Mesendoderm (in vitro differentiated cells): Measurements from ENCODE around the gene PRDX5.

Experiments used
- DNase-seq: peaks from one replicate; pipeline ENCODE4 v3.0.0; 2013
- H2AK5ac ChIP-seq: 2 replicates; pipeline ENCODE4 v1.6.1; 2013; ENCODE audit warnings: low read length, inconsistent platforms
- H2BK120ac ChIP-seq: 2 replicates; pipeline ENCODE4 v1.6.1; 2013; ENCODE audit warnings: low read depth, mild to moderate bottlenecking, low read length, moderate library complexity, mixed read lengths
- H2BK15ac ChIP-seq: replicated peaks from 2 replicates; pipeline ENCODE4 v1.6.1; 2013; ENCODE audit warnings: low read depth, mild to moderate bottlenecking, moderate library complexity
- H2BK5ac ChIP-seq: 2 replicates; pipeline ENCODE4 v1.6.1; 2013; ENCODE audit warnings: low read length, inconsistent platforms
- H3K18ac ChIP-seq: 2 replicates; pipeline ENCODE4 v1.6.1; 2013; ENCODE audit warnings: mild to moderate bottlenecking, low read length, mixed read lengths
- H3K23ac ChIP-seq: one replicate; pipeline ENCODE4 v1.6.1; 2013; ENCODE audit warnings: low read length
- H3K27ac ChIP-seq: 2 replicates; pipeline ENCODE4 v1.5.1; 2013; ENCODE audit warnings: low read depth, mild to moderate bottlenecking, inconsistent platforms, low read length, moderate library complexity
- H3K27me3 ChIP-seq: 2 replicates; pipeline ENCODE4 v1.6.1; 2013; ENCODE audit warnings: low read length, control low read depth, mild to moderate bottlenecking, inconsistent platforms; ENCODE audit not compliant: insufficient read depth, poor library complexity
- H3K36me3 ChIP-seq: 2 replicates; pipeline ENCODE4 v1.6.1; 2013; ENCODE audit warnings: low read length, inconsistent platforms; ENCODE audit not compliant: control insufficient read depth, insufficient read depth
- H3K4ac ChIP-seq: one replicate; pipeline ENCODE4 v1.6.1; 2013; ENCODE audit warnings: low read depth, mild to moderate bottlenecking, low read length, moderate library complexity
- H3K4me1 ChIP-seq: 2 replicates; pipeline ENCODE4 v1.6.1; 2013; ENCODE audit warnings: low read depth, low read length, inconsistent platforms; ENCODE audit not compliant: control insufficient read depth
- H3K4me2 ChIP-seq: 2 replicates; pipeline ENCODE4 v1.6.1; 2013; ENCODE audit warnings: low read length
- H3K4me3 ChIP-seq: 2 replicates; pipeline ENCODE4 v1.5.1; 2013; ENCODE audit warnings: mild to moderate bottlenecking, low read length
- H3K56ac ChIP-seq: one replicate; pipeline ENCODE4 v1.6.1; 2013; ENCODE audit warnings: low read length
- H3K79me1 ChIP-seq: 2 replicates; pipeline ENCODE4 v1.6.1; 2013; ENCODE audit warnings: low read length, inconsistent platforms
- H3K79me2 ChIP-seq: 2 replicates; pipeline ENCODE4 v1.6.1; 2013; ENCODE audit warnings: mild to moderate bottlenecking, low read length; ENCODE audit not compliant: control insufficient read depth, insufficient read depth
- H3K9ac ChIP-seq: 2 replicates; pipeline ENCODE4 v1.6.1; 2013; ENCODE audit warnings: low read length, inconsistent platforms
- H4K5ac ChIP-seq: one replicate; pipeline ENCODE4 v1.6.1; 2013; ENCODE audit warnings: low read length
- H4K8ac ChIP-seq: one replicate; pipeline ENCODE4 v1.6.1; 2013; ENCODE audit warnings: low read depth, mild to moderate bottlenecking, control low read depth, low read length, moderate library complexity
- WGBS: extraction: QIAGEN DNeasy Blood & Tissue Kit; methylation state at CpG from one replicate; pipeline ENCODE4 v1.1.7; 2013; ENCODE audit warnings: low lambda C conversion rate, missing lambda C conversion rate; ENCODE audit not compliant: insufficient coverage; ENCODE audit errors: extremely low coverage; 5-methylcytosine and 5-hydroxymethylcytosine counted together

Gene PRDX5

GRCh38 chr11:64289002-64289564 lies 28.8 kb upstream of the PRDX5 start:
- H3K4me2 ChIP-seq, result no peak overlapping the region
- H2BK5ac ChIP-seq, result no peak overlapping the region
- H3K23ac ChIP-seq, result no peak overlapping the region
- no peak overlapping the region for H3K27ac ChIP-seq
- no peak for DNase-seq
- no peak overlapping the region for H3K18ac ChIP-seq
- H3K4ac ChIP-seq, result no peak overlapping the region
- no peak overlapping the region for H3K4me3 ChIP-seq
- H3K4me1 ChIP-seq, result peaks cover 4% of the 10 kb centered on the region
- H3K79me1 ChIP-seq, result no peaks in the 10 kb centered on the region
- H3K79me2 ChIP-seq, result no peaks in the 10 kb centered on the region
- no peak overlapping the region for H2BK15ac ChIP-seq
- WGBS, result no CpG with 5 or more reads among the region's 13 CpGs
- H3K9ac ChIP-seq, result no peak overlapping the region
- H3K27me3 ChIP-seq, result peaks cover 39% of the 10 kb centered on the region
- H4K8ac ChIP-seq, result no peak overlapping the region
- H3K56ac ChIP-seq, result no peak overlapping the region
- H3K36me3 ChIP-seq, result no peaks in the 10 kb centered on the region
- no peak overlapping the region for H2AK5ac ChIP-seq
- no peak overlapping the region for H2BK120ac ChIP-seq
- H4K5ac ChIP-seq, result no peak overlapping the region

GRCh38 chr11:64290352-64291261 lies 27.3 kb upstream of the PRDX5 start:
- H2BK5ac ChIP-seq, result no peak overlapping the region
- no peak overlapping the region for H2BK15ac ChIP-seq
- no peak overlapping the region for H3K4me2 ChIP-seq
- H3K56ac ChIP-seq, result no peak overlapping the region
- no peak overlapping the region for H3K18ac ChIP-seq
- H3K4me3 ChIP-seq, result no peak overlapping the region
- H3K23ac ChIP-seq, result no peak overlapping the region
- H3K36me3 ChIP-seq, result no peaks in the 10 kb centered on the region
- no peak overlapping the region for H4K5ac ChIP-seq
- WGBS, result no CpG with 5 or more reads among the region's 10 CpGs
- H3K9ac ChIP-seq, result no peak overlapping the region
- no peak overlapping the region for H2AK5ac ChIP-seq
- H3K79me1 ChIP-seq, result no peaks in the 10 kb centered on the region
- peaks cover 2% of the 10 kb centered on the region for H3K4me1 ChIP-seq
- H3K27ac ChIP-seq, result no peak overlapping the region
- DNase-seq, result no peak
- no peak overlapping the region for H3K4ac ChIP-seq
- no peaks in the 10 kb centered on the region for H3K79me2 ChIP-seq
- H3K27me3 ChIP-seq, result peaks cover 51% of the 10 kb centered on the region
- H2BK120ac ChIP-seq, result no peak overlapping the region
- H4K8ac ChIP-seq, result no peak overlapping the region

- no peak for DNase-seq
- H3K79me2 ChIP-seq, result no peaks in the 10 kb centered on the region
- H4K8ac ChIP-seq, result no peak within 1 kb of the TSS
- no peak within 1 kb of the TSS for H3K4me3 ChIP-seq
- no peak within 1 kb of the TSS for H2BK5ac ChIP-seq
- no peak within 1 kb of the TSS for H2BK15ac ChIP-seq
- H3K23ac ChIP-seq, result no peak within 1 kb of the TSS
- no peaks in the 10 kb centered on the region for H3K79me1 ChIP-seq
- H3K36me3 ChIP-seq, result no peaks in the 10 kb centered on the region
- peak within 1 kb of the TSS; percentile 25 for H3K56ac ChIP-seq
- no peaks in the 10 kb centered on the region for H3K4me1 ChIP-seq
- peak within 1 kb of the TSS; percentile 29 for H3K9ac ChIP-seq
- H4K5ac ChIP-seq, result no peak within 1 kb of the TSS
- peak within 1 kb of the TSS; percentile 15 for H3K4me2 ChIP-seq
- no peak within 1 kb of the TSS for H3K4ac ChIP-seq
- H2AK5ac ChIP-seq, result no peak within 1 kb of the TSS
- no peak within 1 kb of the TSS for H3K18ac ChIP-seq
- no peak within 1 kb of the TSS for H2BK120ac ChIP-seq
- WGBS, result no CpG with 5 or more reads among the region's 45 CpGs
- no peak within 1 kb of the TSS for H3K27ac ChIP-seq
- H3K27me3 ChIP-seq, result peaks cover 58% of the 10 kb centered on the region
Observed at GRCh38 chr11:64291262-64291751, 26.6 kb upstream of the PRDX5 start, which contains the start of gene KCNK4. KCNK4 (plus strand) TSS chr11:64291302; CDS start chr11:64293019, 1,717 bp downstream.

- H3K79me2 ChIP-seq, result no peaks in the 10 kb centered on the region
- H3K4me1 ChIP-seq, result no peaks in the 10 kb centered on the region
- no peak overlapping the region for H2BK5ac ChIP-seq
- no peak overlapping the region for H2BK15ac ChIP-seq
- H3K27me3 ChIP-seq, result peaks cover 64% of the 10 kb centered on the region
- no peak overlapping the region for H4K5ac ChIP-seq
- H3K4ac ChIP-seq, result no peak overlapping the region
- no peak overlapping the region for H2BK120ac ChIP-seq
- H3K27ac ChIP-seq, result no peak overlapping the region
- peak overlapping the region; percentile 25 for H3K56ac ChIP-seq
- H4K8ac ChIP-seq, result no peak overlapping the region
- DNase-seq, result no peak
- peak overlapping the region; percentile 15 for H3K4me2 ChIP-seq
- no peak overlapping the region for H2AK5ac ChIP-seq
- WGBS, result no CpG with 5 or more reads among the region's 96 CpGs
- H3K9ac ChIP-seq, result no peak overlapping the region
- H3K79me1 ChIP-seq, result no peaks in the 10 kb centered on the region
- H3K36me3 ChIP-seq, result no peaks in the 10 kb centered on the region
- no peak overlapping the region for H3K23ac ChIP-seq
- no peak overlapping the region for H3K18ac ChIP-seq
- no peak overlapping the region for H3K4me3 ChIP-seq
Observed at GRCh38 chr11:64291752-64292459, 26.0 kb upstream of the PRDX5 start.

- no peak overlapping the region for H3K56ac ChIP-seq
- H3K79me2 ChIP-seq, result no peaks in the 10 kb centered on the region
- no peak overlapping the region for H3K23ac ChIP-seq
- no peaks in the 10 kb centered on the region for H3K36me3 ChIP-seq
- no peaks in the 10 kb centered on the region for H3K79me1 ChIP-seq
- no peak overlapping the region for H4K8ac ChIP-seq
- H3K9ac ChIP-seq, result no peak overlapping the region
- H2BK5ac ChIP-seq, result no peak overlapping the region
- no peak overlapping the region for H3K18ac ChIP-seq
- H2BK120ac ChIP-seq, result no peak overlapping the region
- no peak overlapping the region for H2AK5ac ChIP-seq
- H3K27me3 ChIP-seq, result peaks cover 72% of the 10 kb centered on the region
- no peak for DNase-seq
- H4K5ac ChIP-seq, result no peak overlapping the region
- no CpG with 5 or more reads among the region's 42 CpGs for WGBS
- H3K4me1 ChIP-seq, result no peaks in the 10 kb centered on the region
- no peak overlapping the region for H3K4ac ChIP-seq
- H2BK15ac ChIP-seq, result no peak overlapping the region
- no peak overlapping the region for H3K4me2 ChIP-seq
- H3K4me3 ChIP-seq, result no peak overlapping the region
- no peak overlapping the region for H3K27ac ChIP-seq
Observed at GRCh38 chr11:64292460-64293254, 25.3 kb upstream of the PRDX5 start.
